Cardiac muscle cell (in vitro differentiated cells and primary cell): Measurements from ENCODE around the gene CFAP20DC. TPM values are rescaled to one million over a fixed set of nuclear protein-coding genes. Genes with fewer than 3 reads are reported as not detected.

Source experiments
- DNase-seq, 2 donors: peaks; one replicate each; pipeline versions ENCODE4 v3.0.0 to v3.0.0-alpha.2; 2010 to 2017; ENCODE audit warnings: low read depth in 1 of 2, low spot score in 1 of 2
- H3K27ac ChIP-seq: fragments of 200-600 bp; sonication (generic); 2 replicates; pipeline ENCODE4 v1.5.1; 2016
- H3K27me3 ChIP-seq: fragments of 200-600 bp; sonication (generic); 2 replicates; pipeline ENCODE4 v1.6.0; 2016; ENCODE audit warnings: control low read depth
- H3K36me3 ChIP-seq: fragments of 200-600 bp; sonication (generic); 2 replicates; pipeline ENCODE4 v1.5.1; 2016; ENCODE audit warnings: control low read depth
- H3K4me1 ChIP-seq: fragments of 200-600 bp; sonication (generic); 2 replicates; pipeline ENCODE4 v1.8.1; 2017; ENCODE audit warnings: low read depth, mild to moderate bottlenecking, mixed run types
- H3K4me3 ChIP-seq: fragments of 200-600 bp; sonication (generic); 2 replicates; pipeline ENCODE4 v1.5.1; 2016; ENCODE audit warnings: mild to moderate bottlenecking
- H3K9me3 ChIP-seq: fragments of 200-600 bp; sonication (generic); 2 replicates; pipeline ENCODE4 v1.5.1; 2017; ENCODE audit warnings: low read depth, mild to moderate bottlenecking, control low read depth
- CTCF ChIP-seq: IDR thresholded peaks from 2 replicates; pipeline ENCODE4 v1.5.1; 2012; ENCODE audit warnings: low read depth, mild to moderate bottlenecking, low read length
- polyA plus RNA-seq: library from polyadenylated mRNA; unstranded; fragments of >200 nt; fragmentation: Nextera tagmentation; extraction: Ambion mirVana; gene quantifications from 2 replicates; pipeline ENCODE4 v1.2.1, GENCODE V29; 2016
- total RNA-seq: library from RNA; depleted of rRNA; stranded (reverse); fragments of >200 nt; gene quantifications from 2 replicates; pipeline ENCODE4 v1.2.3, GENCODE V29; 2016

CFAP20DC gene
- total and polyA plus RNA-seq, 2 experiments from 2014 or later: 0.53 to 1.3 TPM

GRCh38 chr3:59023612-59024011 is 26.2 kb downstream of the CFAP20DC start:
- H3K9me3 ChIP-seq: no peaks in the 10 kb centered on the region
- no peaks in the 10 kb centered on the region for H3K27me3 ChIP-seq

DNA sequence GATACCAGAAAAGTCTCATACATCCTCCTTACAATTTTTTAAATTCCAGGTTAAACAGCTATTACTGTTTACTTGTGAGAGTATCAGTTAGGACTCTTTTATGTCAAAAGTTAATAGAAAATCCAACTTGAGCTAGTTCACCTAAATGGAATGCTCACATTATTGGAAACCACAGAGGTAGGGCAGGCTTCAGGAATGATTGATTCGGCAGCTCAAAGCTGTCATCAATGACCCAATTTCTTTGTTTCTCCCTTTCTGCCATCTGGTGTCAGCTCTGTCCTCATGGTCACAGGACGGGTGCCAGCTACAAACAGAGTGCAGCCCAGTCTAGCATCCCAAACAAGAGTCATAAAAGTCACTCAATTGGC is 32.2 kb downstream of the CFAP20DC start:
- Histone ChIP-seq H3K27ac (no peak overlapping the region), H3K36me3 (no peaks in the 10 kb centered on the region), H3K4me1 (no peaks in the 10 kb centered on the region), H3K9me3 (no peaks in the 10 kb centered on the region), H3K27me3 (no peaks in the 10 kb centered on the region), H3K4me3 (no peak overlapping the region)
- no peak for TF ChIP-seq CTCF
- DNase-seq: no peak

More at GRCh38 chr3:59023612-59024011, 26.2 kb downstream of the CFAP20DC start:
- no peak overlapping the region for H3K27ac ChIP-seq
- H3K4me1 ChIP-seq: peaks cover 17% of the 10 kb centered on the region
- no peak for TF ChIP-seq CTCF
- H3K4me3 ChIP-seq: no peak overlapping the region
- DNase-seq: no peak
- no peaks in the 10 kb centered on the region for H3K36me3 ChIP-seq

DNA sequence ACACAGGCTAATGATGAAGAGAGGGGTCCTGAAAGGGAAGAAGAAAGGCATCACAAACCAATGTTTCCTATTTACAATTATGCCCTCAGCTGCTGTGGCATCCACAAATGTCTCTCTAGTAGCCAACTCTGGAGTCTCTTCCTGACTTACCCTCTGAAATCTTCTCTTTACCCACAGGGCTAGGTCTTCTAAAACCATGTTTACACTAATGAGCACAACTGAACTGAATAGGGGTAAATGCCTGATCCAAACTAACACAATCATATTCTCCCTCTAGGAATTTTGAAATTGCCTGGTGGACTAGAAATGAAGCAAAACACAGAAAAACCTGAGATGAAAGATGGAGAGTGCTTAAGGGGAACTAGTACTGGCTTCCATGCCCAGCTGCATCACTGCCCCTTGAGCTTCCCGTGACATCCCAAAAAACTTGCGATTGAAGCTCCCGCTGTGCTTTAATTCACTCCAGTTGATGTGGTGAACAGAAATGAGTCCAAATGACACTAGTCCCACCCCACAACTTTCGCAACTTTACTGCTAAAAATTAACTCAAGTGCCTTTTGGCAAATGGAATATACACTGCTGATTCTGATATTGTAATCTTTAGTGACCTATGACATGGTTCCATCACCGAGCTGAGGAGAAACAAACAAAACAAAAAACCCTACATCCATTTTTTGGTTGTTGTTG is 32.8 kb downstream of the CFAP20DC start:
- Histone ChIP-seq H3K36me3 (no peaks in the 10 kb centered on the region), H3K9me3 (no peaks in the 10 kb centered on the region), H3K27me3 (no peaks in the 10 kb centered on the region), H3K27ac (no peak overlapping the region), H3K4me1 (no peaks in the 10 kb centered on the region), H3K4me3 (no peak overlapping the region)
- TF ChIP-seq CTCF: no peak
- no peak for DNase-seq

- TF ChIP-seq CTCF: no peak
- H3K4me1 ChIP-seq: no peaks in the 10 kb centered on the region
Observed at GRCh38 chr3:59013611-59014010, 36.2 kb downstream of the CFAP20DC start.

DNA sequence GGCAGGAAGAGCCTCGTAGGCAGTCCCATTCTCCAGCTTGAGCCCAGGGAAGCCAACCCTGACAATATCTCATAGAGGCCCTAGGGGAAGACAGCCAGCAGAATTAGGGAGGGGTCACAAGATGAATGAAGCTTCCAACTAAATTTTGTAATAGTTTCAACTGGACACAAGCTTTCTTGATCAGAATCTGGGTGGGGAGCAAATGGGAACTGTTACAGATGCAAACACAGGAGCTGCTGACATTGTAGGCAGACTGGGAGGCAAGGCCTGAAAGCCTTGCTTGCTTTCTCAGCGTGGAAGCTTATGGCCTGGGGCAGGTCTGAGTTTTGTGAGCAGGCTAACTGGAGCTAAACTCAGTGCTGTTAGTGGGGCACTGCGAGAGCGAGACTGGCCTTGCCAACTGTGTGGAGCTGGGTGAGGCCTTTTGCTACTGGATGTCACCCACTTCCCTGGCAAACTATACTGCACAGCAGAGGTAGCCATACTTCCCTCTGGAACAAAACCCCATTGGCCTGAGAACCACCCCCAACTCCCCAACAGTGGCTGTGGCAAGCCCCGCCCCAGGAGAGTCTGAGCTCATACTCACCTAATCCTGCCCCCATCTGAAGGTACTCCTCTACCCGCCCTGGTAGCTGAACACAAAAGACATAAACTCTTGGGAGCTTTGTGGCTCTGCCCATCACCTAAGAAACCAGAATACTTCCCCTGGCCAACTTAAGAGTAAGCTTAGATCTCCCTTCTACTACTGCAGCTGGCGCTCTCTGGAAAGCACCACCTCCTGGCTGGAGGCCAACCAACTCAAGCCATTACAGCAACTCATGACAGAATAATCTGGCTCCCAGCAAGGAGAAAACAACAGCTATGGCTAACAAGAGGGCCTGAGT is 42.9 kb downstream of the CFAP20DC start:
- Histone ChIP-seq H3K36me3 (no peaks in the 10 kb centered on the region), H3K27ac (no peak overlapping the region), H3K4me1 (no peaks in the 10 kb centered on the region), H3K27me3 (no peaks in the 10 kb centered on the region), H3K4me3 (no peak overlapping the region), H3K9me3 (no peaks in the 10 kb centered on the region)
- DNase-seq: peak in 1 of 2 donors; percentile 79
- no peak for TF ChIP-seq CTCF

More at GRCh38 chr3:59013611-59014010, 36.2 kb downstream of the CFAP20DC start:
- DNase-seq: no peak
- no peak overlapping the region for H3K27ac ChIP-seq
- no peaks in the 10 kb centered on the region for H3K9me3 ChIP-seq
- H3K36me3 ChIP-seq: no peaks in the 10 kb centered on the region
- no peaks in the 10 kb centered on the region for H3K27me3 ChIP-seq
- H3K4me3 ChIP-seq: no peak overlapping the region
